Measurements from ENCODE around the gene EPYC.
"Not testable (repeated sequence)": the region's sequence is repeated elsewhere in the genome, so short reads cannot be mapped to it uniquely, and the experiment has no call there.

GRCh38 chr12:90985331-90985730 is 19.4 kb downstream of the EPYC start:
- not testable (repeated sequence) for TF ChIP-seq PATZ1 (CRISPR knock-in tag; IDR thresholded peaks at IDR 0.05); EP300 (IDR thresholded peaks at IDR 0.05; ENCODE audit: low read depth in 2 of 2, low read length in 2 of 2); EP300 (CRISPR knock-in tag; IDR thresholded peaks at IDR 0.05; ENCODE audit: borderline replicate concordance); SSRP1 (CRISPR knock-in tag; IDR thresholded peaks at IDR 0.05)
